K562 (cell line): ENCODE data around the gene ZMIZ1. TPM values are rescaled to one million over a fixed set of nuclear protein-coding genes. Genes with fewer than 3 reads are reported as not detected.
A peak's percentile ranks its signal among the peaks of the same experiment; 100 is the strongest.

Source experiments
- ATF7 ChIP-seq: fragments of 450-650 bp; IDR thresholded peaks from 2 replicates; pipeline ENCODE4 v1.7.1; 2014; ENCODE audit warnings: mild to moderate bottlenecking, moderate library complexity
- CHCHD3 ChIP-seq: fragments of 250-450 bp; sonication (Bioruptor Pico); IDR thresholded peaks from 2 replicates; pipeline ENCODE4 v2.1.2; 2022; ENCODE audit warnings: mild to moderate bottlenecking
- E2F3 ChIP-seq: fragments of 250-450 bp; sonication (Bioruptor Pico); IDR thresholded peaks from 2 replicates; pipeline ENCODE4 v1.4.0; 2020; ENCODE audit warnings: mild to moderate bottlenecking
- ELF1 ChIP-seq: fragments of 200-800 bp; sonication (Bioruptor generic); IDR thresholded peaks from 2 replicates; pipeline ENCODE4 v1.6.1; 2016; ENCODE audit warnings: missing genetic modification characterization, missing compliant biosample characterization
- FOXK2 ChIP-seq, 2 experiments: fragments of 450-650 bp; IDR thresholded peaks in 1 of 2; conservative IDR thresholded peaks in 1 of 2; 2 replicates each; pipeline ENCODE4 v1.6.1; 2016; ENCODE audit warnings: low read depth in 2 of 2, mild to moderate bottlenecking in 1 of 2
- GATAD2B ChIP-seq: fragments of 450-650 bp; IDR thresholded peaks from 2 replicates; pipeline ENCODE4 v1.6.1; 2017; ENCODE audit warnings: mild to moderate bottlenecking, borderline replicate concordance
- GTF2B ChIP-seq: IDR thresholded peaks from 2 replicates; pipeline ENCODE4 v1.6.1; 2011; ENCODE audit not compliant: insufficient read length; ENCODE audit errors: extremely low read depth
- HDAC1 ChIP-seq, 2 experiments: fragments of 450-650 bp; IDR thresholded peaks; 2 replicates each; pipeline ENCODE4 v1.6.1; 2016 to 2017; ENCODE audit warnings: inconsistent platforms in 1 of 2, mild to moderate bottlenecking in 1 of 2, moderate library complexity in 1 of 2
- HDAC3 ChIP-seq: fragments of 450-650 bp; IDR thresholded peaks from 2 replicates; pipeline ENCODE4 v1.6.1; 2018; ENCODE audit warnings: borderline replicate concordance, mild to moderate bottlenecking, moderate library complexity; ENCODE audit not compliant: partially characterized antibody
- HIVEP1 ChIP-seq: fragments of 250-450 bp; sonication (Bioruptor Pico); IDR thresholded peaks from 2 replicates; pipeline ENCODE4 v1.4.0; 2020; ENCODE audit warnings: mild to moderate bottlenecking
- HNRNPUL1 ChIP-seq: fragments of 200-400 bp; formaldehyde crosslinking; IDR thresholded peaks from 2 replicates; pipeline ENCODE4 v1.6.1; 2017; ENCODE audit warnings: low read length
- LEF1 ChIP-seq: fragments of 450-650 bp; IDR thresholded peaks from 2 replicates; pipeline ENCODE4 v1.6.1; 2016; ENCODE audit warnings: mild to moderate bottlenecking
- MAFF ChIP-seq: IDR thresholded peaks from 2 replicates; pipeline ENCODE4 v1.6.1; 2012; ENCODE audit warnings: low read length, improper control_type of control experiment
- MCM3 ChIP-seq: fragments of 450-650 bp; IDR thresholded peaks from 2 replicates; pipeline ENCODE4 v1.6.1; 2016
- MECOM ChIP-seq: fragments of 250-450 bp; sonication (Bioruptor Pico); IDR thresholded peaks from 2 replicates; pipeline ENCODE4 v1.8.0; 2022; ENCODE audit warnings: inconsistent platforms
- MYC ChIP-seq, 2 experiments: fragments of 250-450 bp in 1 of 2; sonication (Bioruptor Pico) in 1 of 2; IDR thresholded peaks; 2 replicates each; pipeline versions ENCODE4 v1.5.1 to v1.6.1; 2012 to 2021; ENCODE audit warnings: low read depth in 2 of 2, borderline replicate concordance in 1 of 2, improper control_type of control experiment in 1 of 2, low read length in 1 of 2, mild to moderate bottlenecking in 1 of 2, moderate library complexity in 1 of 2
- NR2C1 ChIP-seq, 2 experiments: fragments of 450-650 bp; IDR thresholded peaks; 2 replicates each; pipeline ENCODE4 v1.6.1; 2017; ENCODE audit warnings: mild to moderate bottlenecking in 2 of 2, antibody characterized with exemption in 1 of 2, inconsistent platforms in 1 of 2, missing compliant biosample characterization in 1 of 2, missing genetic modification characterization in 1 of 2
- RBFOX2 ChIP-seq: fragments of 200-400 bp; formaldehyde crosslinking; IDR thresholded peaks from 2 replicates; pipeline ENCODE4 v1.6.1; 2017; ENCODE audit warnings: low read depth, mild to moderate bottlenecking, low read length, moderate library complexity
- SMAD4 ChIP-seq: fragments of 250-450 bp; sonication (Bioruptor Pico); conservative IDR thresholded peaks from 2 replicates; pipeline ENCODE4 v1.8.0; 2021; ENCODE audit warnings: inconsistent platforms, mild to moderate bottlenecking, moderate library complexity
- TCF7L2 ChIP-seq: fragments of 150-350 bp; IDR thresholded peaks from 2 replicates; pipeline ENCODE4 v1.6.1; 2016; ENCODE audit warnings: low read depth, mild to moderate bottlenecking, low read length, moderate library complexity
- USF1 ChIP-seq: sonication (generic); formaldehyde crosslinking; IDR thresholded peaks from 2 replicates; pipeline ENCODE4 v1.9.0; 2022; ENCODE audit warnings: mild to moderate bottlenecking, missing genetic modification reagents
- ZKSCAN3 ChIP-seq: fragments of 250-450 bp; sonication (Bioruptor Pico); IDR thresholded peaks from 2 replicates; pipeline ENCODE4 v1.4.0; 2020
- ZNF146 ChIP-seq: IDR thresholded peaks from one replicate; pipeline ENCODE4 v1.6.1; 2018; ENCODE audit warnings: missing compliant biosample characterization; ENCODE audit not compliant: unreplicated experiment
- ZNF347 ChIP-seq: fragments of 450-650 bp; formaldehyde crosslinking; IDR thresholded peaks from 2 replicates; pipeline ENCODE4 v1.4.0; 2020; ENCODE audit warnings: low read depth, mild to moderate bottlenecking, moderate library complexity
- ZNF408 ChIP-seq: fragments of 250-450 bp; sonication (Bioruptor Pico); IDR thresholded peaks from 2 replicates; pipeline ENCODE4 v1.4.0; 2020; ENCODE audit warnings: low read depth, mild to moderate bottlenecking, moderate library complexity
- ZNF41 ChIP-seq: fragments of 250-450 bp; sonication (Bioruptor Pico); conservative IDR thresholded peaks from 2 replicates; pipeline ENCODE4 v1.4.0; 2020; ENCODE audit warnings: mild to moderate bottlenecking
- ZNF717 ChIP-seq: fragments of 250-450 bp; sonication (Bioruptor Pico); IDR thresholded peaks from 2 replicates; pipeline ENCODE4 v1.5.0; 2021
- ZNF764 ChIP-seq: fragments of 250-450 bp; sonication (Bioruptor Pico); IDR thresholded peaks from 2 replicates; pipeline ENCODE4 v1.4.0; 2020; ENCODE audit warnings: low read depth, mild to moderate bottlenecking, moderate library complexity
- polyA plus RNA-seq, 8 experiments: library from polyadenylated mRNA; depleted of rRNA in 4 of 8; stranded (reverse) in 5 of 8; unstranded in 3 of 8; fragments of >200 nt; fragmentation: Nextera tagmentation in 2 of 8; fragmentation: Illumina TruSeq in 1 of 8; extraction: Ambion mirVana in 2 of 8; extraction: Trizol in 1 of 8; gene quantifications; 2 replicates each; pipeline versions ENCODE4 v1.2.1 to v1.2.3, GENCODE V29; 2011 to 2014; ENCODE audit warnings: inconsistent platforms in 1 of 8, missing spikeins in 1 of 8
- total RNA-seq, 7 experiments: library from RNA; depleted of rRNA in 6 of 7; stranded (reverse); fragments of >200 nt in 6 of 7; fragmentation: Illumina TruSeq in 2 of 7; extraction: Trizol in 2 of 7; gene quantifications; 2 replicates each; pipeline versions ENCODE4 v1.2.1 to v1.2.3, GENCODE V29; 2011 to 2021; ENCODE audit warnings: low replicate concordance in 1 of 7
- TF ChIP-seq, protein P1 (sequence below): fragments of 250-450 bp; sonication (Bioruptor Pico); IDR thresholded peaks from 2 replicates; pipeline ENCODE4 v1.8.0; 2021; ENCODE audit warnings: borderline replicate concordance, mild to moderate bottlenecking, moderate library complexity; ENCODE audit not compliant: poor library complexity, severe bottlenecking

Gene ZMIZ1
- total and polyA plus RNA-seq, 9 of the 15 experiments (the other 6 are each of a cell fraction or from before 2014, with no cell fraction given): 1.0 to 37.3 (median 4.3) TPM

DNA sequence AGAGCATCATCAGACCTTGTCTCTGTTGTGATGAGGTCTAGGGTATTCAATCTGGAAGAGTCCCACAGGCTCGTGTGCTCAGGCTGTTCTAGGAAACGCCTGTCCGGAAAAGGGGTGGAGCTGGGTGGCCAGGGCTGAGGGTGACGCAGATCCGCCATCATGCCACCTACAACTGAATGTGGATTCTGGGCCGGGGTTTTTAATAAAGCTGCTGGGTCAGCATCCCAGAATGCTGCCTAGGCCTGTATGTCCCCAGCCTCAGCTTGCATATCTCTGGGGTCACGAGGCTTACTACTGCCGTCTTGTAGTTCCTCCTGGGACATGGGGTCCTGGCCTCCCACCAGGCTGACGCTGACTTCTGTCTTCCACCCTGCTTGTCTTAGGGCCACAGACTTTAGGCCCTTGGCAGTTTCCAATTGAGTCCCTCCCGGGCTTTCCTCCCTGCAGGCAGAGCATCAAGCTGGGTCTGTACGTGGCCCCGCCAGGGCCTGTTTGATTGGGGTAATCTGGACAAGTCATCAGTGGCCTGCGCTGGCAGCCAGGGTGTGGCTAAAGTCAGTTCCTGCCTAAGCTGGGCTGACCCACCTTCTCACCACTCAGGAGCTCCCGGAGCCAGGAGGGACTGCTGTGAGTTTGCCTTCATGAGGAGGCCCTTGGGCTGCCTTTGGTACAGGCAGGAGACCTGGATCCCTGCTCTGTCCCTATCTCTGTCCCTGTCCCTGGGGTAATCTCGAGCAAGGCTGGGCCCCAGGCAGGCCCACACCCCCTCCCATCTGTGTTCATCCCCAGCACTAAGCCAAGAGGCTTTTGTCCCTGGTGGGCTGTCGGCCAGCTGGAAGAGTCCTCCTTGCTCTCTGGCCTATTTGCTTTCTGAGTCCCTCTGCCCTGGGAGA lies 79.9 kb downstream of the ZMIZ1 start (continued):
- TF ChIP-seq TCF7L2: no peak
- TF ChIP-seq USF1 (CRISPR knock-in tag): no peak
- TF ChIP-seq ZNF408 (CRISPR knock-in tag): no peak
- no peak; the same call in 1 of the 2 replicates for TF ChIP-seq LEF1
- 0 out of 2 replicates have a peak, but pooled peaks have one; percentile 49 for TF ChIP-seq MECOM
- TF ChIP-seq ZNF764 (CRISPR knock-in tag): no peak
- TF ChIP-seq HIVEP1 (CRISPR knock-in tag): no peak
- TF ChIP-seq HDAC3: no peak
- TF ChIP-seq GATAD2B: 0 out of 2 replicates have a peak, but pooled peaks have one; percentile 60
- no peak for TF ChIP-seq ZNF146 (CRISPR knock-in tag)
- TF ChIP-seq RBFOX2: peak; percentile 58
- no peak for TF ChIP-seq MCM3
- no peak for TF ChIP-seq GTF2B
- no peak for TF ChIP-seq ZNF717
- no peak for TF ChIP-seq HNRNPUL1
- TF ChIP-seq E2F3 (CRISPR knock-in tag): no peak
- no peak for TF ChIP-seq MAFF
- TF ChIP-seq ZKSCAN3 (CRISPR knock-in tag): no peak
- peak; percentile 54 for TF ChIP-seq ATF7
- TF ChIP-seq MYC (IDR thresholded peaks at IDR 0.05; ENCODE audit: low read depth, low read length): no peak; the same call in 1 of the 2 replicates
- 0 out of 2 replicates have a peak, but pooled peaks have one; percentile 26 for TF ChIP-seq MYC (CRISPR knock-in tag; IDR thresholded peaks at IDR 0.05; ENCODE audit: borderline replicate concordance, low read depth)
- TF ChIP-seq ELF1 (tag): no peak
- no peak for TF ChIP-seq CHCHD3
- TF ChIP-seq FOXK2 (conservative IDR thresholded peaks at IDR 0.05 in 1 of 2, IDR thresholded peaks at IDR 0.05 in 1 of 2; ENCODE audit: low read depth in 2 of 2): no peak
- no peak for TF ChIP-seq ZNF41 (CRISPR knock-in tag)
- no peak for TF ChIP-seq NR2C1 (IDR thresholded peaks at IDR 0.05)
- no peak for TF ChIP-seq NR2C1 (tag; IDR thresholded peaks at IDR 0.05)
- TF ChIP-seq SMAD4 (CRISPR knock-in tag): peak; percentile 82; the same call in 1 of the 2 replicates
- TF ChIP-seq ZNF347: no peak
- TF ChIP-seq HDAC1 (IDR thresholded peaks at IDR 0.05): peak in 1 of 2 experiments; percentile 41; a peak in 1 of 4 replicates
- TF ChIP-seq, protein P1, sequence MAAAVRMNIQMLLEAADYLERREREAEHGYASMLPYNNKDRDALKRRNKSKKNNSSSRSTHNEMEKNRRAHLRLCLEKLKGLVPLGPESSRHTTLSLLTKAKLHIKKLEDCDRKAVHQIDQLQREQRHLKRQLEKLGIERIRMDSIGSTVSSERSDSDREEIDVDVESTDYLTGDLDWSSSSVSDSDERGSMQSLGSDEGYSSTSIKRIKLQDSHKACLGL (CRISPR knock-in tag): no peak
